NCI-H128 (cell line): ENCODE measurements around the gene MFSD2B.
"Not testable (repeated sequence)": the region's sequence is repeated elsewhere in the genome, so short reads cannot be mapped to it uniquely, and the experiment has no call there.

Experiments used
- DNase-seq: peaks from one replicate; lab custom pipeline; 2025; ENCODE audit not compliant: unreplicated experiment; lab: John Stamatoyannopoulos, UW

Gene MFSD2B

DNA sequence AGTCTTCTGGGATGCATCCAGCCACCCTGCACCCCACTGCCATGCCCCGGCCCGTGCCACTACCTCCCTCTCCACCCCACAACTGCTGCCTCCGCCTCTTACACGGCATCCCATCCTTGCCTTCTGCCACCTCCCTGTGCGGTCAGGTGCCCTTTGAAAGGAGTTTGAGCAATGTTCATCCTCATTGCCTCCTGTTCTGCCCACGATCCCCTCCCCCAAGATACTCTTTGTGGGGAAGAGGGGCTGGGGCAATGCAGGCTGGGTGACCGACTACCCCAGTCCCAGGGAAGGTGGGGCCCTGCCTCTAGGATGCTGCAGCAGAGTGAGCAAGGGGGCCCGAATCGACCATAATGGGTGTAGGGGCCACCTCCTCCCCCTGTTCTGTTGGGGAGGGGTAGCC, 8.4 kb downstream of the MFSD2B start:
- DNase-seq, result no peak

DNA sequence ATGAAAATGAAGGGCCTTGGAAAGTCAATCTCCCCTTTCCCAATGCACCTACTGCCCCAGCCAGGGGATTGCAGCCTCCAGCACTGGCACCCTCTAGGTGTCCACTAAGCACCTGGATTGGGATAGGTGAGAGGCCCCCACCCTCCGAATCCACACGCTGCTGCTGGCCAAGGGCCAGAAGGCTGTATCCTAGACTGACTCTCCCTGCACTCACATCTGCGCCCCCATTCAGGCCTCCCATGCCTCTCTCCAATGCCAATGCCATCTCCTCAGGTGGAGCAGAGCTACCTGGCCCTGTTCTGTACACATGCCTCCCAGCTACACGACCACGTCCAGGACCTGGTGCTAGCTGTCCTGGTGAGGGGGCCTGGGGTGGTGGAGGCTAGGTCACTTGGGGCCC, 9.8 kb downstream of the MFSD2B start:
- no peak for DNase-seq

DNA sequence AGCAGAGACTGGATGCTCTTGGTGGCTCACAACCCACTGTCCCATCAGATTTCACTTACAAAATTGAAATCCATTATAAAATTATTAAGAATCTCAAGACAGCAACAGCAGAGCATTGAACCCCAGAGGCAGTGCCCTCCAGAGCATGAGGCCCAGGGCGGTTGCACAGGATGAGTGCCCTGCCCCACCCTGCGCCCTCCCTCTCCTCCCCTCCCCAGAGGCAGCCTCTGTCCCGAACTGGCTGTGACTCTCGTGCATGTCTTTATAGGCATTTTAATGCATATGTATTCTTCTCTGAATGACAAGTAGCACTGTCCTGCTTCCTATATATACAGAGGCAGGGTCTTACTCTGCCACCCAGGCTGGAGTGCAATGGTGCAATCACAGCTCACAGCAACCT, 10.4 kb downstream of the MFSD2B start:
- DNase-seq, result no peak

DNA sequence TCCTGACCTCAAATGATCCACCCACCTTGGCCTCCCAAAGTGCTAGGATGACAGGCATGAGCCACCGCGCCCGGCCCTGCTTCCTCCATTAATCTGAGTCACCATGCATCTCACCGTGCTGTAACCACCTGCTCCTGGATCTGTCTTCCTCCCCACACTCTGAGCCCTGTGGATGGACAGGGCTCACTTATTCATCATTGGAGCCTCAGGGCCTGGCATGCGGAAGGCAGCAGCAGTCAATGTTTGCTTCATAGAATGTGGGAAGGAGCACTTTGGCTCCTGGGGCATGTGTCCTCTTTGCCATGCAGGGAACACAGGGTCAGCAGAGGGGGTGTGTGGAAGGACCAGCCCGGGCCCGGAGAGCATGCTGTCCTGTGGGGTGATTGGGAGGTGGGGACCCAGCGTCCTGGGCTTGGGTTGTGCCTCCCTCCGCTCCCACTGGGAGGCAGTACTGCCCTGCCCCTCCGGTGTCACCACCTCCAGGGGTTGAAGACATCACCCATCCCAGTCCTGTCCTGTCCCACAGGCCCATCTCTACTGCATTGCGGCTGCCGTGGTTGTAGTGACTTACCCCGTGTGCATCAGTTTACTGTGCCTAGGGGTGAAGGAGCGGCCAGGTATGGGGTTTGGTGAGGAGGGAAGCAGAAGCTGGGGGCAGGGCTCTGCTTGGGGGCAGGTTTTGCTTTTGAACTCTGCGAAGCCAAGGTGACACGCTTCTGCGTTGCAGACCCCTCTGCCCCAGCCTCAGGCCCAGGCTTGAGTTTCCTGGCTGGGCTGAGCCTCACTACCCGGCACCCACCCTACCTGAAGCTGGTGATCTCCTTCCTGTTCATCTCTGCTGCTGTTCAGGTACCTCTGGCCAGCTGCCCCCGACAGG, 11.5 kb downstream of the MFSD2B start:
- no peak for DNase-seq

DNA sequence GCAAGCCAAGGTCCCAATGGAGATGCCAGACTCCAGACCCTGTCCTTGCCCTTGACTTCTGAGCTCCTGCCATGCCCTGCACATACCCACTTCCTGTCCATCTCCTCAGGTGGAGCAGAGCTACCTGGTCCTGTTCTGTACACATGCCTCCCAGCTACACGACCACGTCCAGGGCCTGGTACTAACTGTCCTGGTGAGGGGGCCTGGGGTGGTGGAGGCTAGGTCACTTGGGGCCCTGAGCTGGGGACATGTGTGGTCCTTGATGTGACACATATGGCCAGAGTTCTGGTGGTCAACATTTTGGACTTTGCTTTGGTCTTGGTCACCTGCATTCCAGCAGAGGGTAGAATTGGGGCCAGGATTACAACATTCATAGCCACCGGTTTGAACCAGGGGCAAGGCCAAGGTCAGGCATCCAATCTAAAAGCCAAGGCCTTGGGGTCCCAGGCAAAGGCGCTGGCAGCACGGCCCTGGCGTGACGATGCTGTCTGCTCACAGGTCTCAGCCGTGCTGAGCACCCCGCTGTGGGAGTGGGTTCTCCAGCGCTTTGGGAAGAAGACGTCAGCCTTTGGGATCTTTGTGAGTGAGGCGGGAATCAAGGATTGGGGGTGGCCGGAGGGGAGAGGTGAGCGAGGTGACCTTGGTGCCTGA, 12.6 kb downstream of the MFSD2B start:
- DNase-seq, result no peak

DNA sequence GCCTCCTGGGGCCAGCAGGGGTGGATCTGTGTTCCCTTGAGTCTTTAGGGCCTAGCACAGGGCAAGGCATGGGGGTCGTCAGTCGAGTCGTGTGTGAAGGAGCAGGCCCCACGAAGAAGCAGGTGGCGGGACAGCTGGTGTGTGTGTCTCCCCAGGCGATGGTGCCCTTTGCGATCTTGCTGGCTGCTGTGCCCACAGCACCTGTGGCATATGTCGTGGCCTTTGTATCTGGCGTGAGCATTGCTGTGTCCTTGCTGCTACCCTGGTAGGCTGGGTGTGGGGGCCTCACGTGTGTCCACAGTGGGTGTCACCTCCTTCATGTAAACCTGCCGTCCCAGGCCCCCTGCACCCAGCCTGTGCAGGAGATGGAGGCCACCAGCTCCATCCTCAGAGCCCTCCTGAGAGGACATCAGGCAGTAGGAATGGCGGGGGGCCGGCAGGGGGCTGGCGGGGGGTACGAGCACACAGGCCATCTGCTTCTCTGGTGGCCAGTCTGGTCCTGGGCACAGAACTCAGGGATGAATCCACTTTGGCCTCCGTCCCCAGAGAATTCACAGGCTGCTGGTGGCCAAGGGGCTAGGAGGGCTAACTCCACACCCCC, 13.2 kb downstream of the MFSD2B start:
- DNase-seq, result no peak

DNA sequence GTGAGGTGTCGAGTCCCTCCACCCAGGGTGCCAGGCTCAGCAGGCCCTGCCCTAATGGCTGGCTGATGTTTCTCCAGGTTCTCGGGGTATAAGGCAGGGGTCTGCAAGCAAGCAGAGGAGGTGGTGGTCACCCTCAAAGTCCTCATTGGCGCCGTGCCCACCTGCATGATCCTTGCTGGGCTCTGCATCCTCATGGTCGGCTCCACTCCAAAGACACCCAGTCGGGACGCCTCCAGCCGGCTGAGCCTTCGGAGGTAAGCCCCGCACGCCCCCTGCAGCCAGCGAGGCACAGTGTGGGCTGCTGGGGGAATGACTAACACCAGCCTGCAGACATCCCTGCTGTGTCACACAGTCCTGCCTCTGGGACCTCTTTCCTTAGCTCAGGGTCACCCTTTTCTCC, 14.1 kb downstream of the MFSD2B start:
- DNase-seq, result no peak

DNA sequence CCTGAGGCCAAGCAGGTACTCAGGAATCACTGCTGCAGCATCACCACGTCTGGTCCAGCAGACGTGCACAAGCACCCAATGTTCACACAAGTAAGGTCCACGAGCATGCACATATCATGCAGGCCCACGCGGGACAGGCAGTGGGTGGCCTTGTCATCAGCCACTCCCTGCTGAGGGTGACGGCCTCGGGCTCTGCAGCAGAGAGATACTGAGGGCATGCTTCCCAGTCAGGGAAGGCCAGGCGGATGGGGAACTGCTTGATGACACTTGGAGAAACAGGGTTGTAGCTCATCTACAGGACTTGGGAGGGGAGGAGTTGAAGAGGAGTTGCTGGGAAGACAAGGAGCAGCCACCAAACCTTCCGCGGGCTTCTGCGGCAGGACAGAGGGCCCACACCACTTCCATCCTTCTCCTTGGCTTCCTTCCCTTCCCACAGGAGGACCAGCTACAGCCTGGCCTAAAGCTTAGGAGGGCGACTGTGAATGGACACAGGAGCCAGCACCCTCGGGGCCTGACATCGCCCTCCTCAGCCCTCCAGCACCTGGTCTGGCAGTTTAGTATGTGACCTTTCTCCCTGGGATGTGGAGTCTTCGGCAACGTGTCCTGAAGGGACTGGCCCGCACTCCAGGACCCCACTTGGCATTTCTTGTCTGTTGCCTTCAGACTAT, 15.2 kb downstream of the MFSD2B start:
- DNase-seq, result no peak

DNA sequence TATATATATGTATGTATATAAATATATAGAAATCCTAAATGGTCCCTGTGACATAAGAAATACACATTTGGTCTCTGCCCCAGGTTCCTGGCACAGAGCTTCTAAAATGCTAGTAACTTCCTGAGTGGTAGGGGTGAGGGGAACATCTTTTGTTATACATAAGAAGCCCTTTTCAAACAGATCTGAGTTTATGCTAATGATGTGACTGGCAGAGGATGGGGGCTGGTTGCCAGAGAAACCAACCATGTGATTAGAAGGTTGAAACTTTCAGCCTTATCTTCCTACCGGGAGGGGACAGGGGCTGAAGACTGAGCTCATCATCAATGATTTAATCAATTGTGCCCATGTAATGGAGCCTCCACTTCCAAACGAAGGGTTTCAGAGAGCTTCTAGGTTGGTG, 16.3 kb downstream of the MFSD2B start:
- no peak for DNase-seq

DNA sequence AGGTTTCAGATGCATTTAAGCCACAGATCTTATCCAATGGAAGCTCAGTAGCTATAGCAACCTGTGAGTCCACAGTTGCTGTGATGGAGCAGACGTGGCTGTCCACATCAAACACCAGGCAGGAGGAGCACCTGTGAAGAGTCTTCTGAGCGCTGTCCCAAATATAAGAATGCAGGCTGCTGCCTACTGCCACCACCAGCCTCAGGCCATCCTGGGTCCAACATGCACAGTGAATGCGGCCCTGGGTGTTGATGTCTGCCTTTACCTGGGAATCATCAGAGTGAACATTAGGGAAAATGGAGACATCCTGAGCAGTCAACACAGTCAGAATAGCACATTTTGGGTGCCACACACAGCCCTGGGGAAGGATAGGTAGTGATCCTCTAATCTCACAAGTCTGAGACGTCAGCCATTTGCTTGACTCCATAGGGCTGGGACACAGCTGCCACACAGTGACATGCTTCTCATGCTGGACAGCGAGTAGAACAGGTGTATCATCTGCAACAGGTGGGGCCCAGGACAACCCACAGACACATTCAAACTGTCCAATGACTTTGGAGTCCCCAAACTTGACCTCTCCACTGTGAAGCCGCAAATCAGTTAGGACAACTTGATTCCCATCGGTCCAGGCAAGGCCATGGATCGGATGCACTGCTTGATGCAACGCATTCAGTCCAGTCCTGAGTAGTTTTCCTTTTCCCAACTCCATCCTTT, 29.1 kb downstream of the MFSD2B start:
- no peak for DNase-seq

DNA sequence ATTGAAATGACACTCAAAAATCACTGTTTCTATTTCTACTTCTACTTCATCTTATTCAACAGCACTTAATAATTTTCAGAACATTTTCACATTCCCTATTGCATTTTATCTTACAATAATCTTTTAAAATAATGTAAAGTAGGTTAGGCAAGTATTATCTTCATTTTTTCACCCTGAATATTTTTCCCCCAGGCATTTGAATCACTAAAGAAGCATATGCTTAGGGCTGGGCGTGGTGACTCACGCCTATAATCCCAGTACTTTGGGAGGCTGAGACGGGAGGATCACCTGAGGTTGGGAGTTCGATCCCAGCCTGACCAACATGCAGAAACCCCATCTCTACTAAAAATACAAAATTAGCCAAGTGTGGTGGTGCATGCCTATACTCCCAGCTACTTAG, 30.6 kb downstream of the MFSD2B start:
- DNase-seq, result no peak

DNA sequence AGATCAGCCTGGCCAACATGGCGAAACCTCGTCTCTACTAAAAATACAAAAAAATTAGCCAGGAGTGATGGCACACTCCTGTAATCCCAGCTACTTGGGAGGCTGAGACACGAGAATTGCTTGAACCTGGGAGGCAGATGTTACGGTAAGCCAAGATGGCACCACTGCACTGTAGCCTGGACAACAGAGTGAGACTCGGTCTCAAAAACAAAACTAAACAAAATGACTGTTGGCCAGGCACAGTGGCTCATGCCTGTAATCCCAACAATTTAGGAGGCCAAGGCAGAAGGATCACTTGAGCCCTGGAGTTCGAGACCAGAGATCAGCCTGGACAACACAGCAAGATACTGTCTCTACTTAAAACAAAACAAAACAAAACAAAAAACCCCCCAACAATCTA, 33.2 kb downstream of the MFSD2B start:
- DNase-seq, result not testable (repeated sequence)

DNA sequence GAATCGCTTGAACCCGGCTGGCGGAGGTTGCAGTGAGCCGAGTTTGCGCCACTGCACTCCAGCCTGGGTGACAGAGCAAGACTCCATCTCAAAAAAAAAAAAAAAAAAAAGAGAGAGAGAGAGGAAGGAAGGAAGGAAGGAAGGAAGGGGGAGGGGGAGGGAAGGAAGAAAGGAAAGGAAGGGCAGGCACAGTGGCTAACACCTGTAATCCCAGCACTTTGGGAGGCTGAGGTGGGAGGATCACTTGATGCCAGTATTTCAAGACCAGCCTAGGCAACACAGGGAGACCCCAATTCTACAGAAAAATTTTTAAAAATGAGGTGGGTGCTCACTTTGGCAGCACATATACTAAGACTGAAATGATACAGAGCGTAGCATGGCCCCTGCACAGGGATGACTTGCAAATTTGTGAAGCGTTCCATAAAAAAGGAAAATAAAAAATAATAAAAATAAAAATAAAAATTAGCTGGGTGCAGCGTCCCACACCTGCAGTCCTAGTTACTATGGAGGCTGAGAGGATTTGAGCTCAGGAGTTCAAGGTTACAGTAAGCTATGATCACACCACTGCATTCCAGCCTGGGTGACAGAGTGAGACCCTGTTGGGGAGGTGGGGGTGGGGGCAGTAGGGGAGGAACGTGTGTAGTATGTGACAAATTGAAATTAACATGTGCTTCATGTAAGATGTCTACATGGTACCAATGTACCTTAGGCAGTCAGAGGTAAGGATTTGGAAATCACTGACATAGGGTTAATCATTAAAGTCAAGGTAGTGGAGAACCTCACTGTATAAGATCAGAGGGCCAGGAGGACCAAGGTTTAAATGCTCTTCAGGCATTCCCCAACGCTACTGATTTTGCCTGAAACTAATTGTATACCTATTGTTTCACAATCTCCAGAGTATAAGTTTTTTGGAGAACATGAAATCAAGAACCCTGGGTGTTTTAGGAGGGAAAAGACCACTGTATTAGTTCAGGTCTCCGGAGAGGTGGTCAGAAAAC, 35.9 kb downstream of the MFSD2B start:
- DNase-seq, result no peak

DNA sequence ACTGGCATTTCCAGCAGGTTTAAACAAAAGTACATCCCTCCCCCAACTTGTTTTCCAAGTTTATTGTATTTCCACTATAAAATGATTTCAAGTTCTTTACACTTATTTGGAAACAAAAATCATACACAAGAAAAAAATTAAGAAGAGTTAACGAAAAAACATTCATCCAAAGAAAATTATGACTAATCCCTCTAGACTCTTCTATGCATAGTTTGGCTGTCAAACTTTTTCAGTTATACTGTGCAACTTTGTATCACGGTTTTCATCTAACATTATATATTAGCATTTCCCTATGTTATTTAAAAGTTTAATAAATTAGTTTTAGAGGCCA, 36.7 kb downstream of the MFSD2B start:
- DNase-seq, result no peak

DNA sequence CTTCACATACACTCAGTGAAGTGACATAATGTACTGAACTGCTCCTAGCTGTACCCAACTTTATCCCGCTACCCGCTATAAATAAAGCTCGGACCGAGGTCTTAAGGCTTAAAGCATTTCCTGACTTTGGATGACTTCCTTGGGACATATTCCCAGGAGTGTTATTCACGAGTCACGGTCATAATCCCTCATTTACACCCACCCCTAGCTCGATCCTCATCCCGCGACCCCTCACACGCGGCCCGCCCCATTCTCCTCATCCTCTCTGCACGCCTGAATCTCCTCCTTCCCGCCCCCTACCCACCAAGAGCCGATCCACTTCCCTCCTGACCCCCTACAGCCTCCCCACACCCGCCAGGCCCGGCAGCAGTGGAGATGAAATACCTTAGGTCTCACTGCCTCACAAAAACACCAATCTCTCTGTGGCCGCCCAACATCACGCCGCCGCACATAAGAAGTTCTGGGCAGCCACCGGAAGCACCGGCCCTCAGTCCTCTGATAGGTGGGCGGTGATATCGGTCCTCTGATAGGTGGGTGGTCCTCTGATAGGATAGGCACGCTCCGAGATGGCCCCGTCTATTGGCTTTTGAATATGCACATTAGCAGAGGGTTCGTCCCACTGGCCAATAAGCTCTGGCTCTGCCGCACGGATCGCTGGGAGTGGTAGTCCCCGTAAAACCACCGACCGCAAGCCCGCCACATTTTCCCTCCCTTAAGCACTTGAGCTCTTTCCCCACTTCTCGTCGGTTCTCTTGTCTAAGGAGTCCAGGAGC, 37.2 kb downstream of the MFSD2B start, which contains the start of gene WDCP:
Gene WDCP, minus strand, starts transcription at position 462 of the 773 bp plus-strand sequence. CDS start 7,897 bp downstream, outside the sequence.
- DNase-seq, result peak; percentile 93

DNA sequence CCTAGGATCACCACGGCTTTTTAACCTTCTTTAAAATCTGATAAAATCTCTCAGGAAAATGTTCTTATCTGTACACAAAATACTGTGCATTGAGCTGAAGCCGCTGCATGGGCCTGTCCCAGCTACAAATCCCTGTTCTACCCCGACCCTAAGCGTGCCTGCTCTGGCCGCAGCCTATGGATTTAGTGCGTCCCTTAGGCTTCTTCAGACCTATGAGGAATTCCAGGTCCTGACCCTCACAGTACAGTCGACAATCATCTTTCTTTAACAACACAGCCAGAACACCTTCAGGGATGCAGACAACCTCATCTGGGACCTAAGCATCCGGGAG, 37.8 kb downstream of the MFSD2B start:
- DNase-seq, result no peak

DNA sequence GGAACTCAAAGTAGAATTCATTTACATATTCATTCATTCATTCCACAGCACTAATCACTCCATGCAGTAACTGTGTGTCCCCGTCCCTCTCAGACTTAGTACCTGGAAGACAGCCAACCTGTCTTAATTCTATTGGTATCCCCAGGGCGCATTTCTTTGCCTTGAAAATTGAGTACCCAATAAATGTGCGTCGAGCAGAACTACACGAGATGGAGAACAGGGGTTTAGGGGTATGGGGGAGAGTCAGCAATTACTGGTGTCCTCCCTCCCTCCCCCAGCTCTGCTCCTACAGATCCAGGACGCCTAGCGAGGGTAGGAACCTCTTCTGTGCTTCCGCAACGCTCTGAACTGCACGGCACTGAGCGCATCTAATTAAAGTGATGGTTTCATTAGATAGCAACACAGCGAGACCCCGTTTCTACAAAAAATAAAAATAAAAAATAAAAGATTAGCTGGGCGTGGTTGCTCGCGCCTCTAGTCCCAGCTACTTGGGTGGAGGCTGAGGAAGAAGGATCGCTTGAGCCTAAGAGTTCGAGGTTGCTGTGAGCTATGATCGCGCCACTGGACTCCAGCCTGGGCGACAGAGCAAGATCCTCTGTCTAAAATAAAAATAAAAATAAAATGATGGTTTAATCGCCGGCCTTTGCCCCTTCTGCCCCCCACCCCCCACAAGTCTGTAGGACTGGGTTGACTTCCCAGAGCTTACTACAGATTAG, 39.0 kb downstream of the MFSD2B start:
- no peak for DNase-seq

DNA sequence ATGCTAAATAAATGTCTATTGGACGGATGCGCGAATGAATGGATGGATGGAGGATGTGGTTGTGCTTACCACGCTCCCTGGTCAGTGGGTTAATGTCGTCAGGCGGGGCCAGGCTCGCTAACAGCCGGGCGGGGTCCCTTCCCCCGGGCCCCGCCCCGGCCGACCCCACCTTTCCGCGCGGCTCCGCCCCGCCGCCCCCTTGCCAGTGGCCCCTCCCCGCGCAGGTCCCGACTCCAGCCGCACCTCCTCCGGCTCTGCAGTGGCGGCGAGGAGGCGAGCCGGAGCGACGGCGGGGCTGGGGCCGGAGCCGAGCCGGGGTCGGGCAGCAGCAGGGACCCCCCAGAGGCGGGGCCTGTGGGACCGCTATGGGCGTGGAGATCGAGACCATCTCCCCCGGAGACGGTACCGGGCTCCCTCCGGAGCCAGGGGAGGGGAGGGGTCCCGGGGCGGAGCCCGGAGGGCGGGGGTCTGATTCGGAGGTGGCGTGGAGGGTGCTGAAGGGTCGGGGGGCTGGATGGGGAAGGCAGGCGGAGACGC, 39.7 kb downstream of the MFSD2B start, which contains the start of gene FKBP1B:
Gene FKBP1B, plus strand, starts transcription at position 257 of the 537 bp plus-strand sequence. Its CDS starts 109 bp downstream, at position 366.
- peak; percentile 28 for DNase-seq
